B cell (primary cell): ENCODE measurements around the gene CLIP1. TPM values are rescaled to one million over a fixed set of nuclear protein-coding genes. Genes with fewer than 3 reads are reported as not detected.
"Not testable (repeated sequence)": the region's sequence is repeated elsewhere in the genome, so short reads cannot be mapped to it uniquely, and the experiment has no call there.

Experiments
- ATAC-seq: fragments of 200-7000 bp; cut with Tn5 transposase; one replicate; pipeline ENCODE4 v1.10.0; 2021; ENCODE audit warnings: low read depth, mild to moderate bottlenecking, moderate number of reproducible peaks, moderate library complexity
- CTCF ChIA-PET: fragments of 350-600 bp; sonication (Branson Sonifier 250); formaldehyde crosslinking; loops from one replicate; lab custom pipeline; 2021; ENCODE audit warnings: antibody characterized with exemption, inconsistent platforms; lab: Charles Lee
- POLR2A ChIA-PET: fragments of 350-600 bp; sonication (Branson Sonifier 250); formaldehyde crosslinking; loops from one replicate; lab custom pipeline; 2021; ENCODE audit warnings: antibody characterized with exemption; lab: Charles Lee
- DNase-seq: peaks from one replicate; pipeline ENCODE4 v3.0.0; 2013
- H2AFZ ChIP-seq: 2 replicates; pipeline ENCODE4 v1.6.1; 2012; ENCODE audit warnings: mild to moderate bottlenecking, low read depth, low read length; ENCODE audit not compliant: insufficient read depth, poor library complexity, severe bottlenecking
- H3K27ac ChIP-seq, 2 donors: 1 replicate in 1 of 2; 2 replicates in 1 of 2; pipeline ENCODE4 v1.5.1; 2012 to 2013; ENCODE audit warnings: low read length in 2 of 2, mild to moderate bottlenecking in 2 of 2, moderate library complexity in 1 of 2
- H3K27me3 ChIP-seq, 4 experiments: fragments of 200-600 bp in 1 of 4; sonication (generic) in 1 of 4; replicated peaks in 1 of 4; 1 replicate in 2 of 4; 2 replicates in 2 of 4; pipeline versions ENCODE4 v1.6.1 to v1.7.0; 2013 to 2016; ENCODE audit warnings: low read length in 3 of 4, mild to moderate bottlenecking in 2 of 4, mixed read lengths in 1 of 4, moderate library complexity in 1 of 4; ENCODE audit not compliant: insufficient read depth in 4 of 4, control insufficient read depth in 3 of 4; ENCODE audit errors: control extremely low read depth in 1 of 4
- H3K36me3 ChIP-seq, 2 experiments: replicated peaks in 1 of 2; 1 replicate in 1 of 2; 2 replicates in 1 of 2; pipeline versions ENCODE4 v1.6.1 to v1.7.1; 2013; ENCODE audit warnings: low read length in 1 of 2; ENCODE audit not compliant: insufficient read depth in 2 of 2, control insufficient read depth in 1 of 2; ENCODE audit errors: control extremely low read depth in 1 of 2, extremely low read depth in 1 of 2
- H3K4me1 ChIP-seq, 2 donors: fragments of 200-600 bp in 1 of 2; sonication (generic) in 1 of 2; 1 replicate in 1 of 2; 2 replicates in 1 of 2; pipeline versions ENCODE4 v1.5.1 to v1.6.1; 2013 to 2017; ENCODE audit warnings: low read length in 2 of 2; ENCODE audit not compliant: control insufficient read depth in 2 of 2, insufficient read depth in 2 of 2
- H3K4me2 ChIP-seq: replicated peaks from 2 replicates; pipeline ENCODE3; 2012; ENCODE audit warnings: mild to moderate bottlenecking, low read depth, low read length; ENCODE audit not compliant: poor library complexity, severe bottlenecking
- H3K4me3 ChIP-seq, 5 experiments: fragments of 200-600 bp in 1 of 5; sonication (generic) in 1 of 5; 1 replicate in 3 of 5; 2 replicates in 2 of 5; pipeline versions ENCODE4 v1.5.1 to v1.7.0; 2011 to 2016; ENCODE audit warnings: low read length in 4 of 5, mild to moderate bottlenecking in 4 of 5, low read depth in 2 of 5, control low read depth in 1 of 5, moderate library complexity in 1 of 5; ENCODE audit not compliant: insufficient read depth in 1 of 5; ENCODE audit errors: control extremely low read depth in 1 of 5, extremely low read depth in 1 of 5
- H3K79me2 ChIP-seq: fragments of 200-600 bp; sonication (generic); one replicate; pipeline ENCODE4 v1.6.0; 2016; ENCODE audit warnings: low read length; ENCODE audit not compliant: control insufficient read depth, insufficient read depth
- H3K9ac ChIP-seq: fragments of 200-600 bp; sonication (generic); 2 replicates; pipeline ENCODE4 v1.6.1; 2017; ENCODE audit warnings: mild to moderate bottlenecking, low read length, moderate library complexity
- H3K9me3 ChIP-seq, 3 donors: one replicate each; pipeline versions ENCODE4 v1.6.1 to v1.7.1; 2013; ENCODE audit warnings: low read length in 2 of 3; ENCODE audit not compliant: control insufficient read depth in 2 of 3, insufficient read depth in 1 of 3; ENCODE audit errors: control extremely low read depth in 1 of 3
- H4K20me1 ChIP-seq: 2 replicates; pipeline ENCODE4 v1.6.0; 2012; ENCODE audit warnings: mild to moderate bottlenecking, low read length; ENCODE audit not compliant: insufficient read depth, control insufficient read depth, poor library complexity, severe bottlenecking
- H3K27ac Mint-ChIP-seq: one replicate; pipeline ENCODE4 v1.8.0; 2021; ENCODE audit warnings: mixed read lengths
- H3K27me3 Mint-ChIP-seq: one replicate; pipeline ENCODE4 v1.8.0; 2021; ENCODE audit warnings: mixed read lengths
- H3K4me1 Mint-ChIP-seq: one replicate; pipeline ENCODE4 v1.8.0; 2021; ENCODE audit warnings: mixed read lengths
- H3K4me3 Mint-ChIP-seq: one replicate; pipeline ENCODE4 v1.8.0; 2021; ENCODE audit warnings: mixed read lengths
- H3K9me3 Mint-ChIP-seq: one replicate; pipeline ENCODE4 v1.8.0; 2022; ENCODE audit warnings: mixed read lengths; ENCODE audit not compliant: insufficient read depth
- EZH2 ChIP-seq: IDR thresholded peaks from 2 replicates; pipeline ENCODE4 v1.6.1; 2012; ENCODE audit warnings: borderline replicate concordance, low read depth, mild to moderate bottlenecking, moderate library complexity, low read length; ENCODE audit not compliant: insufficient read depth, poor library complexity, severe bottlenecking
- WGBS: methylation state at CpG from one replicate; pipeline ENCODE4 v1.1.5; 2013; ENCODE audit warnings: missing lambda C conversion rate; ENCODE audit not compliant: insufficient coverage; 5-methylcytosine and 5-hydroxymethylcytosine counted together
- intact Hi-C: fragments of 100-400 bp; cut with micrococcal nuclease; formaldehyde crosslinking; loops from one replicate; pipeline ENCODE4 v1.10.0; 2022
- polyA plus RNA-seq: library from polyadenylated mRNA; depleted of rRNA; stranded (reverse); fragments of >200 nt; gene quantifications from 2 replicates; pipeline ENCODE4 v1.2.3, GENCODE V29; 2012
- total RNA-seq, 2 donors: library from RNA; stranded (reverse); fragments of 120-200 nt in 1 of 2; gene quantifications; 1 replicate in 1 of 2; 2 replicates in 1 of 2; pipeline versions ENCODE4 v1.2.3 to v1.2.4, GENCODE V29; 2013 to 2022
- TF ChIP-seq, protein P1 (sequence below): fragments of 200-600 bp; IDR thresholded peaks from one replicate; pipeline ENCODE4 v1.8.0; 2022; ENCODE audit warnings: antibody characterized with exemption, mild to moderate bottlenecking

Gene CLIP1
- total and polyA plus RNA-seq, 2 donors (not counting 1 experiment from before 2014, with no cell fraction given) = 17.0 to 64.9 TPM

DNA sequence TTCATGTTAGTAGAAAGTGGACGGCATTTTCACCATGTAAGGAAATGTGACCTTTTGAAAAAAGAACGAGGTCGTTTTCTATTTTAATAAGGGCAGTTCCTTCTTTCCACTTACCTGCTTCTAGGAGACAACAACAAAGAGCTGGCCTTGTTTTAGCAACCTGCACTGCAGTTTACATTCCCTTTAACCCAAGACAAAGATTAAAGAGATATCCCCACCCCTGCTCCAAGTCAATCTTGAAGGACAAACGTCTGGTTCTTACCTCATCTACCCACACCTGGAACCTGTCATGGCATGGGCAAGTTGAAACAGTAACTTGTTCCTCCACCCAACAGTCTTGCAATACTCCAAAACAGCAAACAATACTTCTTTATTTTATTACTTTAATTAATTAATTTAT is 45.5 kb upstream of the CLIP1 start:
- no peak for ATAC-seq
- POLR2A ChIA-PET = no interaction called here
- no peak overlapping the region for H3K4me2 ChIP-seq

DNA sequence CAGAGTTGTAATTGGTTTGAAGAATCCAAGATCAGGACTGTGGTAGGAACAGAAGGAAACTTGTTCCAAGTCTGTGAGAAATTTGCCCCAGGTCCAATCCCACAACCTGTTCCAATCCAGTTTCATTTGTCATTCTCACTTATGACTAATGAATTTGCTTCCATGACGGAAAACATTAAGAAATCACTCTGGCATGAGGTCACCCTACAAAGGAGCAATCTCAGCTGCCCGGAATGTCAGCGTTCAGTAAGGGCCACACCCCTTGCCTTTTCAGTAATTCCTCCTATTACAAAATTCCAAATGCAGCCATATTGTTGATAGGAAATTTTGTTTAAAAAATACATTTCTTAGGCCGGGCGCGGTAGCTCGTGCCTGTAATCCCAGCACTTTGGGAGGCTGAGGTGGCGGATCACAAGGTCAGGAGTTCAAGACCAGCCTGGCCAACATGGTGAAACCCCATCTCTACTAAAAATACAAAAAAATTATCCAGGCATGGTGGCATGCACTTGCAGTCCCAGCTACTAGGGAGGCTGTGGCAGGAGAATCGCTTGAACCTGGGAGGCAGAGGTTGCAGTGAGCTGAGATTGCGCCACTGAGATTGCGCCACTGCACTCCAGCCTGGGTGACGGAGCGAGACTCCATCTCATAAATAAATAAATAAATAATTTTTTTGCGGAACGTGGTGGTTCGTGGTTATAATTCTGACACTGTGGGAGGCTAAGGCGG is 42.0 kb upstream of the CLIP1 start:
- H3K4me3 ChIP-seq, H3K79me2 ChIP-seq, H4K20me1 ChIP-seq, DNase-seq, H3K4me3 Mint-ChIP-seq, H3K27me3 ChIP-seq, H3K36me3 ChIP-seq, H3K4me1 Mint-ChIP-seq, H3K9me3 ChIP-seq, H3K9me3 Mint-ChIP-seq, POLR2A ChIA-PET, H3K9ac ChIP-seq, H3K4me1 ChIP-seq, H2AFZ ChIP-seq, H3K4me2 ChIP-seq, ATAC-seq, H3K27ac ChIP-seq, intact Hi-C loops, H3K27me3 Mint-ChIP-seq, H3K27ac Mint-ChIP-seq: not testable (repeated sequence)
- CTCF ChIA-PET = interaction anchor here (0.7 to 1.7 kb wide), 2 partner anchors 64 to 242 kb away, joined by 3 to 5 read pairs; no protein-coding TSS in a partner anchor
- WGBS = 100% methylated on average over 2 of the region's 17 CpGs

More for the DNA sequence above, 45.5 kb upstream of the CLIP1 start:
- Histone ChIP-seq H3K9me3 (no peaks in the 10 kb centered on the region), H3K79me2 (no peaks in the 10 kb centered on the region), H3K27me3 (no peaks in the 10 kb centered on the region), H3K27ac (no peak overlapping the region), H3K4me3 (no peak overlapping the region), H4K20me1 (no peaks in the 10 kb centered on the region), H3K4me1 (no peaks in the 10 kb centered on the region), H3K9ac (no peak overlapping the region), H2AFZ (no peak overlapping the region), H3K36me3 (peaks cover 0 to under 1% of the 10 kb centered on the region in 2 experiments)
- 69% methylated on average over 3 of the region's 4 CpGs for WGBS
- TF ChIP-seq EZH2 = no peak
- TF ChIP-seq, protein P1, sequence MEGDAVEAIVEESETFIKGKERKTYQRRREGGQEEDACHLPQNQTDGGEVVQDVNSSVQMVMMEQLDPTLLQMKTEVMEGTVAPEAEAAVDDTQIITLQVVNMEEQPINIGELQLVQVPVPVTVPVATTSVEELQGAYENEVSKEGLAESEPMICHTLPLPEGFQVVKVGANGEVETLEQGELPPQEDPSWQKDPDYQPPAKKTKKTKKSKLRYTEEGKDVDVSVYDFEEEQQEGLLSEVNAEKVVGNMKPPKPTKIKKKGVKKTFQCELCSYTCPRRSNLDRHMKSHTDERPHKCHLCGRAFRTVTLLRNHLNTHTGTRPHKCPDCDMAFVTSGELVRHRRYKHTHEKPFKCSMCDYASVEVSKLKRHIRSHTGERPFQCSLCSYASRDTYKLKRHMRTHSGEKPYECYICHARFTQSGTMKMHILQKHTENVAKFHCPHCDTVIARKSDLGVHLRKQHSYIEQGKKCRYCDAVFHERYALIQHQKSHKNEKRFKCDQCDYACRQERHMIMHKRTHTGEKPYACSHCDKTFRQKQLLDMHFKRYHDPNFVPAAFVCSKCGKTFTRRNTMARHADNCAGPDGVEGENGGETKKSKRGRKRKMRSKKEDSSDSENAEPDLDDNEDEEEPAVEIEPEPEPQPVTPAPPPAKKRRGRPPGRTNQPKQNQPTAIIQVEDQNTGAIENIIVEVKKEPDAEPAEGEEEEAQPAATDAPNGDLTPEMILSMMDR = no peak
- H3K9me3 Mint-ChIP-seq = no peaks in the 10 kb centered on the region
- peaks cover 4% of the 10 kb centered on the region for H3K4me1 Mint-ChIP-seq
- H3K4me3 Mint-ChIP-seq = no peak overlapping the region
- no peaks in the 10 kb centered on the region for H3K27me3 Mint-ChIP-seq
- intact Hi-C loops = no loop called here
- H3K27ac Mint-ChIP-seq = no peak overlapping the region
- no peak for DNase-seq
- CTCF ChIA-PET = interaction anchor here (9.1 kb wide), 1 partner anchor 69 kb away, joined by 374 read pairs; no protein-coding TSS in a partner anchor
